Osteocyte (in vitro differentiated cells): ENCODE data around the gene NTRK2. TPM values are rescaled to one million over a fixed set of nuclear protein-coding genes. Genes with fewer than 3 reads are reported as not detected.

ENCODE experiments used
- DNase-seq: peaks from one replicate; pipeline ENCODE4 v3.0.0; 2021; ENCODE audit warnings: mixed read lengths; ENCODE audit not compliant: unreplicated experiment; ENCODE audit errors: extremely low spot score
- H3K27ac Mint-ChIP-seq: one replicate; pipeline ENCODE4 v1.8.0; 2021; ENCODE audit warnings: mild to moderate bottlenecking, mixed read lengths; ENCODE audit not compliant: unreplicated experiment
- H3K27me3 Mint-ChIP-seq: one replicate; pipeline ENCODE4 v1.8.0; 2021; ENCODE audit warnings: mixed read lengths; ENCODE audit not compliant: unreplicated experiment
- H3K36me3 Mint-ChIP-seq: one replicate; pipeline ENCODE4 v1.8.0; 2021; ENCODE audit warnings: mixed read lengths; ENCODE audit not compliant: unreplicated experiment
- H3K4me1 Mint-ChIP-seq: one replicate; pipeline ENCODE4 v1.8.0; 2021; ENCODE audit warnings: mixed read lengths; ENCODE audit not compliant: unreplicated experiment
- H3K4me3 Mint-ChIP-seq: one replicate; pipeline ENCODE4 v1.8.0; 2021; ENCODE audit warnings: mild to moderate bottlenecking, moderate library complexity, mixed read lengths; ENCODE audit not compliant: unreplicated experiment
- H3K9me3 Mint-ChIP-seq: one replicate; pipeline ENCODE4 v1.8.0; 2021; ENCODE audit warnings: mixed read lengths; ENCODE audit not compliant: unreplicated experiment
- total RNA-seq: library from RNA; stranded (reverse); gene quantifications from 2 replicates; pipeline ENCODE4 v1.2.1, GENCODE V29; 2021
- TF ChIP-seq, protein P1 (sequence below): fragments of 200-600 bp; sonication (generic); IDR thresholded peaks from 2 replicates; pipeline ENCODE4 v1.5.0; 2021; ENCODE audit warnings: antibody characterized with exemption, mild to moderate bottlenecking, moderate library complexity

NTRK2 gene
- total RNA-seq, 1 donor from 2014 or later: 29.4 TPM

DNA sequence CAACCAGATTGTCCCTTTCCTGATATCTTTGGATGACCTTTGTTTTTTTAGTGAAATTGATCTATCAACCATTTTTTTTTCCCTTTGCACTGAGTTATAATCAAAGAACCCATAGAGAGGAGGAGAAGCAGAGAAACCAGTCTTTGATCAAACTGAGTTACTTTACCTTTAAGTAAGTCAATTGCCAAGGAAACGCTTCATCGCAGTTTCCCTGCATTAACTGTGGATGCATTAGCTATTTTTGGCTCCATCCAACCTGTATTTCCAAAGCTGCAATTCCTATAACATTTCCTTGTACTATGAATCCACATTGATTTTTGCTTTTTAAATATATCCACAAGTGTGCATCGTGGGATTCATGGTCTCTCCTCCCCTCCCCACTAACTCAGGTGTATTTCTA, 268.1 kb downstream of the NTRK2 start:
- no peak for DNase-seq
- TF ChIP-seq, protein P1, sequence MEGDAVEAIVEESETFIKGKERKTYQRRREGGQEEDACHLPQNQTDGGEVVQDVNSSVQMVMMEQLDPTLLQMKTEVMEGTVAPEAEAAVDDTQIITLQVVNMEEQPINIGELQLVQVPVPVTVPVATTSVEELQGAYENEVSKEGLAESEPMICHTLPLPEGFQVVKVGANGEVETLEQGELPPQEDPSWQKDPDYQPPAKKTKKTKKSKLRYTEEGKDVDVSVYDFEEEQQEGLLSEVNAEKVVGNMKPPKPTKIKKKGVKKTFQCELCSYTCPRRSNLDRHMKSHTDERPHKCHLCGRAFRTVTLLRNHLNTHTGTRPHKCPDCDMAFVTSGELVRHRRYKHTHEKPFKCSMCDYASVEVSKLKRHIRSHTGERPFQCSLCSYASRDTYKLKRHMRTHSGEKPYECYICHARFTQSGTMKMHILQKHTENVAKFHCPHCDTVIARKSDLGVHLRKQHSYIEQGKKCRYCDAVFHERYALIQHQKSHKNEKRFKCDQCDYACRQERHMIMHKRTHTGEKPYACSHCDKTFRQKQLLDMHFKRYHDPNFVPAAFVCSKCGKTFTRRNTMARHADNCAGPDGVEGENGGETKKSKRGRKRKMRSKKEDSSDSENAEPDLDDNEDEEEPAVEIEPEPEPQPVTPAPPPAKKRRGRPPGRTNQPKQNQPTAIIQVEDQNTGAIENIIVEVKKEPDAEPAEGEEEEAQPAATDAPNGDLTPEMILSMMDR: no peak
- H3K27ac Mint-ChIP-seq: no peak overlapping the region
- H3K4me1 Mint-ChIP-seq: peaks cover 21% of the 10 kb centered on the region
- no peak overlapping the region for H3K4me3 Mint-ChIP-seq
- no peaks in the 10 kb centered on the region for H3K36me3 Mint-ChIP-seq
- no peaks in the 10 kb centered on the region for H3K27me3 Mint-ChIP-seq
- H3K9me3 Mint-ChIP-seq: no peaks in the 10 kb centered on the region

GRCh38 chr9:84939774-84940173, 270.2 kb downstream of the NTRK2 start:
- no peak for DNase-seq
- Mint-ChIP-seq H3K4me3 (no peak overlapping the region), H3K27me3 (no peaks in the 10 kb centered on the region), H3K4me1 (peaks cover 21% of the 10 kb centered on the region), H3K36me3 (peaks cover 3% of the 10 kb centered on the region), H3K27ac (no peak overlapping the region), H3K9me3 (no peaks in the 10 kb centered on the region)
- TF ChIP-seq, protein P1: no peak

- no peak for DNase-seq
- no peak overlapping the region for H3K4me3 Mint-ChIP-seq
- peaks cover 25% of the 10 kb centered on the region for H3K4me1 Mint-ChIP-seq
- TF ChIP-seq, protein P1: no peak
- H3K27me3 Mint-ChIP-seq: no peaks in the 10 kb centered on the region
- peaks cover 3% of the 10 kb centered on the region for H3K36me3 Mint-ChIP-seq
- no peaks in the 10 kb centered on the region for H3K9me3 Mint-ChIP-seq
- no peak overlapping the region for H3K27ac Mint-ChIP-seq
Measured at GRCh38 chr9:84940294-84940693, 270.8 kb downstream of the NTRK2 start.

- TF ChIP-seq, protein P1: no peak
- no peak overlapping the region for H3K27ac Mint-ChIP-seq
- no peak overlapping the region for H3K4me3 Mint-ChIP-seq
- no peaks in the 10 kb centered on the region for H3K9me3 Mint-ChIP-seq
- H3K36me3 Mint-ChIP-seq: peaks cover 3% of the 10 kb centered on the region
- no peaks in the 10 kb centered on the region for H3K27me3 Mint-ChIP-seq
- no peak for DNase-seq
- peaks cover 36% of the 10 kb centered on the region for H3K4me1 Mint-ChIP-seq
Measured at GRCh38 chr9:84941792-84942191, 272.3 kb downstream of the NTRK2 start.

- no peaks in the 10 kb centered on the region for H3K27me3 Mint-ChIP-seq
- no peak overlapping the region for H3K27ac Mint-ChIP-seq
- H3K9me3 Mint-ChIP-seq: no peaks in the 10 kb centered on the region
Measured at GRCh38 chr9:84943482-84944050, 274.0 kb downstream of the NTRK2 start.

More at GRCh38 chr9:84943482-84944050, 274.0 kb downstream of the NTRK2 start:
- no peak for DNase-seq
- Mint-ChIP-seq H3K36me3 (peaks cover 3% of the 10 kb centered on the region), H3K4me3 (no peak overlapping the region), H3K4me1 (peaks cover 49% of the 10 kb centered on the region)
- TF ChIP-seq, protein P1: no peak
